Central memory CD8-positive, alpha-beta T cell (primary cell): ENCODE measurements around the gene MACIR.

Source experiments
- ATAC-seq: fragments of 150-1000 bp; cut with Tn5 transposase; replicated peaks from 2 replicates; pipeline ENCODE4 v1.10.0; 2022; ENCODE audit warnings: mild to moderate bottlenecking, moderate FRiP score, moderate number of reproducible peaks; ENCODE audit not compliant: poor library complexity, severe bottlenecking; ENCODE audit errors: extremely low read depth
- DNase-seq, 2 donors: peaks; one replicate each; pipeline ENCODE4 v3.0.0; 2021; ENCODE audit warnings: low spot score in 2 of 2
- H3K27ac Mint-ChIP-seq: one replicate; pipeline ENCODE4 v1.8.0; 2022; ENCODE audit warnings: low read depth, mild to moderate bottlenecking, moderate library complexity, mixed read lengths
- H3K27me3 Mint-ChIP-seq: one replicate; pipeline ENCODE4 v1.8.0; 2022; ENCODE audit warnings: mixed read lengths
- H3K36me3 Mint-ChIP-seq: one replicate; pipeline ENCODE4 v1.8.0; 2022; ENCODE audit warnings: mild to moderate bottlenecking, moderate library complexity, mixed read lengths; ENCODE audit not compliant: insufficient read depth
- H3K4me1 Mint-ChIP-seq: one replicate; pipeline ENCODE4 v1.8.0; 2022; ENCODE audit warnings: mixed read lengths
- H3K4me3 Mint-ChIP-seq: one replicate; pipeline ENCODE4 v1.8.0; 2022; ENCODE audit warnings: mild to moderate bottlenecking, moderate library complexity, mixed read lengths
- H3K9me3 Mint-ChIP-seq: one replicate; pipeline ENCODE4 v1.8.0; 2022; ENCODE audit warnings: mixed read lengths

MACIR gene

DNA sequence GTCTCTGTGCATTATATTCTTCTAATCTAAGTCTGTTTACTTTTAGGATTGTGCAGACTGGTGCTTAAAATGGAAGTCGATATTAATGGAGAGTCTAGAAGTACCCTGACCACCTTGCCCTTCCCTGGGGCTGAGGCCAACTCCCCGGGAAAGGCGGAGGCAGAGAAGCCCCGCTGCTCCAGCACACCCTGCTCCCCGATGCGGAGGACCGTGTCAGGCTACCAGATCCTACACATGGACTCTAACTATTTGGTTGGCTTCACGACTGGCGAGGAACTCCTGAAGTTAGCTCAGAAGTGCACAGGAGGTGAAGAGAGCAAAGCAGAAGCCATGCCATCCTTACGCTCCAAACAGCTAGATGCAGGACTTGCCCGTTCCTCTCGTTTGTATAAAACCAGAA lies 17.3 kb downstream of the MACIR start:
- no peaks in the 10 kb centered on the region for H3K9me3 Mint-ChIP-seq
- H3K36me3 Mint-ChIP-seq = peaks cover 3% of the 10 kb centered on the region
- DNase-seq (no peak), ATAC-seq (no peak)
- H3K4me3 Mint-ChIP-seq = no peak overlapping the region
- H3K27ac Mint-ChIP-seq = no peak overlapping the region
- H3K27me3 Mint-ChIP-seq = no peaks in the 10 kb centered on the region
- peaks cover 12% of the 10 kb centered on the region for H3K4me1 Mint-ChIP-seq

DNA sequence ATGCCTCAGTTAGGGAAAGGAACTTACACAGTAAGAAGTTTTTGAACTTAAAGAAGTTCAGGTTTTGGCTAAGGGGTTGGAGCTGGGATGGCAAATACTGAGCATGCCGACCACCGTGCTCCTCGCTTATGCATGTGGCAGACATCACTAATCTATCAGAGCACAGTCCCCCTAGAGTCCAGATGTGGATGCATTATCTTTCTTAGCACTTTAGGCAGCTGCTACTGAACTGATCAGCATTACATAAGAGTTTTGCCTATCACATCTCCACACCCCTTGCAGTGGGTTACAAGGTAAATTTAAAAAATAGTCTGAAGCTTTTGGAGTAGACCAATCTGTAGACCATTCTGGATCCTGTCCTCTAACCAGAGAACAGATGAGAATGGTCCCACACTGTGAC lies 22.4 kb downstream of the MACIR start:
- DNase-seq (no peak), ATAC-seq (no peak)
- Mint-ChIP-seq H3K27me3 (no peaks in the 10 kb centered on the region), H3K27ac (no peak overlapping the region), H3K4me1 (no peaks in the 10 kb centered on the region), H3K9me3 (no peaks in the 10 kb centered on the region), H3K36me3 (peaks cover 3% of the 10 kb centered on the region), H3K4me3 (no peak overlapping the region)

- Mint-ChIP-seq H3K36me3 (no peaks in the 10 kb centered on the region), H3K27me3 (no peaks in the 10 kb centered on the region), H3K9me3 (no peaks in the 10 kb centered on the region), H3K4me3 (no peak overlapping the region), H3K4me1 (no peaks in the 10 kb centered on the region), H3K27ac (no peak overlapping the region)
- DNase-seq (no peak), ATAC-seq (no peak)
Measured at GRCh38 chr5:103283120-103283519, 24.6 kb downstream of the MACIR start.

DNA sequence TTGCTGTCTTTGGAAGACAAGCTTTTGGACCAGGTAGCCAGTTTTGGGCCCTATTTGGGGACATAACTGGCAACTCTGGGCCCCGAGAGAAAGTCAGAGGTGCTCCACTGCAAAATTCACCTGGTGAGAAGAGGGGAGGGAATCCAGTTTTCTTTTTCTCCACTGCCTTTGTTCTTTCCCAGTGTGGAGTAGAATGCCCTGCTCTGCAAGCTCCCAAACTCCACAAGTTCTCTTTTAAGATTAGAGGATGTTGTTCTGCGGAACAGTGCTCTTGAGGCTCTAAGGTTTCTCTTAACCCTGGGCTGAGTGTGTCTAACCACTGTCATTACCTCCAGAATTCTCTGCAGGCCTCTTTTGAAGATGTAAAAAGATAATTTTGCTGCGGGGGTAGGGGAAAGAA lies 25.3 kb downstream of the MACIR start:
- no peaks in the 10 kb centered on the region for H3K27me3 Mint-ChIP-seq
- no peaks in the 10 kb centered on the region for H3K9me3 Mint-ChIP-seq
- H3K4me1 Mint-ChIP-seq = no peaks in the 10 kb centered on the region
- no peak overlapping the region for H3K4me3 Mint-ChIP-seq
- H3K27ac Mint-ChIP-seq = no peak overlapping the region
- DNase-seq (no peak), ATAC-seq (no peak)
- no peaks in the 10 kb centered on the region for H3K36me3 Mint-ChIP-seq

DNA sequence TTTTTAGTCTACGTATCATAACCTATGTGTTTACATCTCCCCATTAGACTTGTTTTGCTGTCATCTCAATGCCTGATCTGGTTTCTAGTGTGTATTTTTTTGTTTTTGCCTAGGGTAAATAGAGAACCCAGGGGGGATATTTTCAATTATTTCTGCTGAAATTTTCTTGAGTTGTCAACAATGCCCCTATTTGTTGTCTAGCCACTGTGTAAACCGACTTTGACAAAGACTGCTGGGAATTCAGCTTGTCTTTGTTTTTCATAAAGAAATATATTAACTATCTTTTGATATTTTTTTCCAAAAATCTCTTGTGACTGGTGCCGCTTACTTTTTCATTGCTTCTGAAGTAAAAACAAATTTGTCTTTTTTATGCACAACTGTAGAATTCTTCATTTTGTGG lies 28.1 kb downstream of the MACIR start:
- Mint-ChIP-seq H3K4me3 (no peak overlapping the region), H3K9me3 (no peaks in the 10 kb centered on the region), H3K4me1 (no peaks in the 10 kb centered on the region), H3K27me3 (no peaks in the 10 kb centered on the region), H3K36me3 (no peaks in the 10 kb centered on the region), H3K27ac (no peak overlapping the region)
- DNase-seq = no peak
- no peak for ATAC-seq

- H3K27ac Mint-ChIP-seq = no peak overlapping the region
- no peak overlapping the region for H3K4me3 Mint-ChIP-seq
- no peak for DNase-seq
- no peaks in the 10 kb centered on the region for H3K9me3 Mint-ChIP-seq
- no peaks in the 10 kb centered on the region for H3K4me1 Mint-ChIP-seq
- ATAC-seq = no peak
- H3K27me3 Mint-ChIP-seq = no peaks in the 10 kb centered on the region
- no peaks in the 10 kb centered on the region for H3K36me3 Mint-ChIP-seq
Measured at GRCh38 chr5:103289024-103289423, 30.5 kb downstream of the MACIR start.

- DNase-seq (no peak), ATAC-seq (no peak)
- H3K4me3 Mint-ChIP-seq = no peak overlapping the region
- no peaks in the 10 kb centered on the region for H3K9me3 Mint-ChIP-seq
- no peaks in the 10 kb centered on the region for H3K27me3 Mint-ChIP-seq
- no peak overlapping the region for H3K27ac Mint-ChIP-seq
- no peaks in the 10 kb centered on the region for H3K4me1 Mint-ChIP-seq
- no peaks in the 10 kb centered on the region for H3K36me3 Mint-ChIP-seq
Measured at GRCh38 chr5:103290846-103291245, 32.3 kb downstream of the MACIR start.

DNA sequence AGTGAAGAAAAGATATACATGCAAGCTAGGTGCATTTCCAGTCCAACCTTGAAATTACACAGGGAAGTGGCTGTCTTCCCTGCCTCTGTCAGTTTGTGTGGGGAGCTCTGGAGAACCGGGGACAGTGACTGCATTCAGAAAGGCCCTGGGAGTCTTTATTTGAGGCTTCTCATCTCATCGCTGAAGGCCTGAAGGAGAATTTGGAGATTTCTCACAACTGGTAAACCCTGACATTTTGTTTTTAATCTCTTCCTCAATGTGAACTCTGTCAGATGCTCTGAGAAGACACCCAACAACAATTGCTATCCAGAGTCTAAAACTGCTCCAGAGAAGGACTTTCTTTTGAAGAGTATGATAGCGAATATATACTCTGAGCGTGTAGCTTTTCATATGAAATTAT lies 33.0 kb downstream of the MACIR start:
- DNase-seq = no peak
- no peaks in the 10 kb centered on the region for H3K27me3 Mint-ChIP-seq
- H3K27ac Mint-ChIP-seq = no peak overlapping the region
- no peaks in the 10 kb centered on the region for H3K9me3 Mint-ChIP-seq
- no peaks in the 10 kb centered on the region for H3K36me3 Mint-ChIP-seq
- ATAC-seq = no peak
- H3K4me1 Mint-ChIP-seq = no peaks in the 10 kb centered on the region
- no peak overlapping the region for H3K4me3 Mint-ChIP-seq

DNA sequence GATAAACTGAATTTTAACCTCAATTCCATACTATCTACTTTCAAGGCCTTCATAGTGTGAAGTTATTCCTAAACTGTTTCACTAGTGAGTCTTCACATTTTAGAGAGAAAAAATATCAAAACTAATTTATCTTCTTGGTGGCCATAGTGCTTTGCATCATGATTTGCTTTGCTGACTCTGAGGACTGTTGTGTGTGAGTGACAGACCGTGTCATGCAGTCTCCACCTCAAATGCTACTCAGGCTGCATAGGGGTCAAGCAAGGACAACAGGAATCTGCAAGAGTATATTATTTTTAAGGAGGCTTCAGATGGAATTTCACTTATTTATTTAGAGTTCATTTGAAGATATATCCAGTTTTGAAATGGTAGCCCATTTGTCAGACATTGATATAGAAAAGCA lies 34.5 kb downstream of the MACIR start:
- H3K27ac Mint-ChIP-seq = no peak overlapping the region
- no peaks in the 10 kb centered on the region for H3K4me1 Mint-ChIP-seq
- H3K36me3 Mint-ChIP-seq = no peaks in the 10 kb centered on the region
- DNase-seq (no peak), ATAC-seq (no peak)
- no peaks in the 10 kb centered on the region for H3K27me3 Mint-ChIP-seq
- H3K9me3 Mint-ChIP-seq = no peaks in the 10 kb centered on the region
- no peak overlapping the region for H3K4me3 Mint-ChIP-seq

- Mint-ChIP-seq H3K4me1 (no peaks in the 10 kb centered on the region), H3K27me3 (no peaks in the 10 kb centered on the region), H3K27ac (no peak overlapping the region), H3K36me3 (no peaks in the 10 kb centered on the region), H3K9me3 (no peaks in the 10 kb centered on the region), H3K4me3 (no peak overlapping the region)
- ATAC-seq (no peak), DNase-seq (no peak)
Measured at GRCh38 chr5:103293719-103294118, 35.2 kb downstream of the MACIR start.

- Mint-ChIP-seq H3K36me3 (no peaks in the 10 kb centered on the region), H3K27me3 (peaks cover 7% of the 10 kb centered on the region), H3K9me3 (no peaks in the 10 kb centered on the region), H3K27ac (no peak overlapping the region), H3K4me3 (no peak overlapping the region), H3K4me1 (no peaks in the 10 kb centered on the region)
- DNase-seq = no peak
- no peak for ATAC-seq
Measured at GRCh38 chr5:103294906-103295305, 36.3 kb downstream of the MACIR start.

DNA sequence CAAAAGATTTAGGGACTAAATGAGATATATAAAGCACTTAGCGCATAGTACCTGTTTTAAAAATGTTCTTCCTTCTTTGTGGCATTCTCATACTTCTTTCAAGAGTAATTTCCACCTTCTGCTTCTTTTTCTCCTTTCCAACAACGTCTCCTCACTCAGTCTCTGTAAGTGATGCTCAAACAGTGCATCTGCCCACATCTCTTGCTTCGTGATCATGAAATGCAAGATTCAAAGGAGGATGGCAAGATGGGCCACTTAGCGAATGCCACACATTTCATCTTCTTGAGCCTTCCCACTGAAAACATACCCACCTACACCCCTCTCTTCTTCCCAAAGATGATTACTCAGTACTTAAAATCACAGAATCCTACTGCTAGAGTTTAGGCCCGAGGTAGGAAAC lies 36.9 kb downstream of the MACIR start:
- DNase-seq = no peak
- Mint-ChIP-seq H3K27me3 (peaks cover 12% of the 10 kb centered on the region), H3K4me3 (no peak overlapping the region), H3K36me3 (no peaks in the 10 kb centered on the region), H3K27ac (no peak overlapping the region), H3K9me3 (no peaks in the 10 kb centered on the region), H3K4me1 (no peaks in the 10 kb centered on the region)
- ATAC-seq = no peak

DNA sequence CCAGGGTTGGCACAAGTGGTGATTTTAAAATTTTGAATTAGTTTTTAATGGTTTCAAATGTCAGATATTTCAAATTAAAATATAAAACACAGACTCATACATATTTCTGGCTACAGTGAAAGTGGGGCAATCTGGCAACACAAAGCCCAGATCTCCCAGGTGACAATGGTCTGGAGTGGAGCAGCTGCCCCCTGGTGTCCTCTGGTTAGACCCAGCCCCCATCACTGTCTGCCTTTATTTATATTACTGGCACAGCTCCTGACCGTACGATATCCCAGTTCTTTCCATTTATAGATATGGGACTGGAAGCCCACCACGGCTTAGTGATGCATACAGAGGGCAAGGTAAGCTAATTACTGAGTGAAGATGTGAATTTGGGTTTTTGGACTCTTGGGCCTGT lies 37.3 kb downstream of the MACIR start:
- Mint-ChIP-seq H3K4me1 (no peaks in the 10 kb centered on the region), H3K36me3 (no peaks in the 10 kb centered on the region), H3K27ac (no peak overlapping the region), H3K9me3 (no peaks in the 10 kb centered on the region), H3K27me3 (peaks cover 16% of the 10 kb centered on the region), H3K4me3 (no peak overlapping the region)
- DNase-seq (no peak), ATAC-seq (no peak)

GRCh38 chr5:103298117-103298516 lies 39.6 kb downstream of the MACIR start:
- Mint-ChIP-seq H3K9me3 (no peaks in the 10 kb centered on the region), H3K27me3 (peaks cover 17% of the 10 kb centered on the region), H3K4me1 (no peaks in the 10 kb centered on the region), H3K36me3 (no peaks in the 10 kb centered on the region), H3K4me3 (no peak overlapping the region), H3K27ac (no peak overlapping the region)
- DNase-seq (no peak), ATAC-seq (no peak)
